ACC112 (cell line): ENCODE data around the gene MRPS18A.

Experiments used
- H2AFZ ChIP-seq: fragments of 200-600 bp; sonication (generic); one replicate; pipeline ENCODE4 v1.6.0; 2017; ENCODE audit warnings: antibody characterized with exemption, low read length; ENCODE audit not compliant: unreplicated experiment
- H3K27ac ChIP-seq: fragments of 200-600 bp; sonication (generic); 2 replicates; pipeline ENCODE4 v1.5.1; 2014; ENCODE audit warnings: low read depth, mild to moderate bottlenecking, antibody characterized with exemption, low read length, moderate library complexity
- H3K27me3 ChIP-seq: fragments of 200-600 bp; sonication (generic); 2 replicates; pipeline ENCODE4 v1.6.1; 2014; ENCODE audit warnings: mild to moderate bottlenecking, antibody characterized with exemption, low read length, moderate library complexity, mixed read lengths; ENCODE audit not compliant: insufficient read depth
- H3K36me3 ChIP-seq: fragments of 200-600 bp; sonication (generic); 2 replicates; pipeline ENCODE4 v1.6.1; 2016; ENCODE audit warnings: mild to moderate bottlenecking, antibody characterized with exemption, low read length, moderate library complexity, mixed read lengths; ENCODE audit not compliant: insufficient read depth
- H3K4me1 ChIP-seq: fragments of 200-600 bp; sonication (generic); one replicate; pipeline ENCODE4 v1.6.1; 2016; ENCODE audit warnings: low read length, mixed read lengths; ENCODE audit not compliant: insufficient read depth, unreplicated experiment, control insufficient read depth
- H3K4me3 ChIP-seq: fragments of 200-600 bp; sonication (generic); 2 replicates; pipeline ENCODE4 v1.5.1; 2014; ENCODE audit warnings: mild to moderate bottlenecking, low read depth, low read length
- H3K79me2 ChIP-seq: fragments of 200-600 bp; sonication (generic); one replicate; pipeline ENCODE4 v1.6.0; 2016; ENCODE audit warnings: low read length; ENCODE audit not compliant: control insufficient read depth, unreplicated experiment, insufficient read depth

MRPS18A gene

GRCh38 chr6:43725643-43726580, 38.3 kb upstream of the MRPS18A start:
- H3K4me3 ChIP-seq: no peak overlapping the region
- H3K27ac ChIP-seq: no peak overlapping the region
- no peaks in the 10 kb centered on the region for H3K27me3 ChIP-seq
- H2AFZ ChIP-seq: no peak overlapping the region
- H3K36me3 ChIP-seq: no peaks in the 10 kb centered on the region
- H3K4me1 ChIP-seq: peaks cover 28% of the 10 kb centered on the region
- H3K79me2 ChIP-seq: no peaks in the 10 kb centered on the region

GRCh38 chr6:43724914-43725642, 37.5 kb upstream of the MRPS18A start:
- peaks cover 28% of the 10 kb centered on the region for H3K4me1 ChIP-seq
- peak overlapping the region; percentile 29; the same call in 1 of the 2 replicates for H3K27ac ChIP-seq
- no peaks in the 10 kb centered on the region for H3K27me3 ChIP-seq
- H3K79me2 ChIP-seq: no peaks in the 10 kb centered on the region
- H3K4me3 ChIP-seq: peak overlapping the region; percentile 4; the same call in 1 of the 2 replicates
- H3K36me3 ChIP-seq: no peaks in the 10 kb centered on the region
- peak overlapping the region; percentile 15 for H2AFZ ChIP-seq

- Histone ChIP-seq H3K4me1 (peaks cover 28% of the 10 kb centered on the region), H2AFZ (peak overlapping the region; percentile 15), H3K4me3 (peak overlapping the region; percentile 4; the same call in 1 of the 2 replicates), H3K27me3 (no peaks in the 10 kb centered on the region), H3K27ac (peak overlapping the region; percentile 29; the same call in 1 of the 2 replicates), H3K79me2 (no peaks in the 10 kb centered on the region), H3K36me3 (no peaks in the 10 kb centered on the region)
Observed at GRCh38 chr6:43724354-43724753, 36.8 kb upstream of the MRPS18A start.

GRCh38 chr6:43723737-43724295, 36.2 kb upstream of the MRPS18A start:
- Histone ChIP-seq H3K36me3 (no peaks in the 10 kb centered on the region), H2AFZ (no peak overlapping the region)

GRCh38 chr6:43722920-43723545, 35.4 kb upstream of the MRPS18A start:
- Histone ChIP-seq H3K4me1 (peaks cover 28% of the 10 kb centered on the region), H2AFZ (no peak overlapping the region), H3K27me3 (no peaks in the 10 kb centered on the region), H3K27ac (no peak overlapping the region), H3K36me3 (no peaks in the 10 kb centered on the region), H3K4me3 (no peak overlapping the region), H3K79me2 (no peaks in the 10 kb centered on the region)

More at GRCh38 chr6:43723737-43724295, 36.2 kb upstream of the MRPS18A start:
- Histone ChIP-seq H3K4me1 (peaks cover 28% of the 10 kb centered on the region), H3K4me3 (no peak overlapping the region), H3K27ac (no peak overlapping the region; the same call in 1 of the 2 replicates), H3K79me2 (no peaks in the 10 kb centered on the region), H3K27me3 (no peaks in the 10 kb centered on the region)

GRCh38 chr6:43720999-43721398, 33.4 kb upstream of the MRPS18A start:
- H3K36me3 ChIP-seq: no peaks in the 10 kb centered on the region
- H3K27ac ChIP-seq: no peak overlapping the region
- H3K4me1 ChIP-seq: peaks cover 32% of the 10 kb centered on the region
- H2AFZ ChIP-seq: no peak overlapping the region
- H3K27me3 ChIP-seq: no peaks in the 10 kb centered on the region
- H3K4me3 ChIP-seq: no peak overlapping the region
- no peaks in the 10 kb centered on the region for H3K79me2 ChIP-seq

- Histone ChIP-seq H3K36me3 (no peaks in the 10 kb centered on the region), H3K4me1 (peaks cover 17% of the 10 kb centered on the region), H3K79me2 (no peaks in the 10 kb centered on the region), H3K27me3 (no peaks in the 10 kb centered on the region), H2AFZ (no peak overlapping the region), H3K27ac (no peak overlapping the region), H3K4me3 (no peak overlapping the region)
Observed at GRCh38 chr6:43719511-43719910, 31.9 kb upstream of the MRPS18A start.

- no peak overlapping the region for H3K4me3 ChIP-seq
- H3K4me1 ChIP-seq: peaks cover 9% of the 10 kb centered on the region
- H3K27me3 ChIP-seq: no peaks in the 10 kb centered on the region
- H3K27ac ChIP-seq: no peak overlapping the region
- H3K79me2 ChIP-seq: no peaks in the 10 kb centered on the region
- no peaks in the 10 kb centered on the region for H3K36me3 ChIP-seq
- no peak overlapping the region for H2AFZ ChIP-seq
Observed at GRCh38 chr6:43718387-43719105, 31.0 kb upstream of the MRPS18A start.

GRCh38 chr6:43717822-43718221, 30.2 kb upstream of the MRPS18A start:
- Histone ChIP-seq H3K27me3 (no peaks in the 10 kb centered on the region), H2AFZ (no peak overlapping the region), H3K36me3 (no peaks in the 10 kb centered on the region), H3K4me1 (peaks cover 4% of the 10 kb centered on the region), H3K27ac (no peak overlapping the region), H3K4me3 (no peak overlapping the region), H3K79me2 (no peaks in the 10 kb centered on the region)

GRCh38 chr6:43717389-43717788, 29.8 kb upstream of the MRPS18A start:
- H3K27ac ChIP-seq: no peak overlapping the region
- H3K27me3 ChIP-seq: no peaks in the 10 kb centered on the region
- H3K79me2 ChIP-seq: no peaks in the 10 kb centered on the region
- H2AFZ ChIP-seq: no peak overlapping the region
- no peak overlapping the region for H3K4me3 ChIP-seq
- H3K36me3 ChIP-seq: no peaks in the 10 kb centered on the region
- peaks cover 4% of the 10 kb centered on the region for H3K4me1 ChIP-seq
